ENCODE measurements around the gene PHF21B.

PHF21B gene

GRCh38 chr22:44951510-44951816, 58.3 kb downstream of the PHF21B start:
- DNase-seq (ENCODE audit: low spot score in 2 of 2) (no peak), ATAC-seq (ENCODE audit: low read depth) (no peak)
- Mint-ChIP-seq H3K9me3 (peaks cover 6% of the 10 kb centered on the region), H3K27me3 (peaks cover 6% of the 10 kb centered on the region), H3K36me3 (no peaks in the 10 kb centered on the region), H3K4me1 (no peaks in the 10 kb centered on the region), H3K4me3 (no peak overlapping the region), H3K27ac (no peak overlapping the region)

DNA sequence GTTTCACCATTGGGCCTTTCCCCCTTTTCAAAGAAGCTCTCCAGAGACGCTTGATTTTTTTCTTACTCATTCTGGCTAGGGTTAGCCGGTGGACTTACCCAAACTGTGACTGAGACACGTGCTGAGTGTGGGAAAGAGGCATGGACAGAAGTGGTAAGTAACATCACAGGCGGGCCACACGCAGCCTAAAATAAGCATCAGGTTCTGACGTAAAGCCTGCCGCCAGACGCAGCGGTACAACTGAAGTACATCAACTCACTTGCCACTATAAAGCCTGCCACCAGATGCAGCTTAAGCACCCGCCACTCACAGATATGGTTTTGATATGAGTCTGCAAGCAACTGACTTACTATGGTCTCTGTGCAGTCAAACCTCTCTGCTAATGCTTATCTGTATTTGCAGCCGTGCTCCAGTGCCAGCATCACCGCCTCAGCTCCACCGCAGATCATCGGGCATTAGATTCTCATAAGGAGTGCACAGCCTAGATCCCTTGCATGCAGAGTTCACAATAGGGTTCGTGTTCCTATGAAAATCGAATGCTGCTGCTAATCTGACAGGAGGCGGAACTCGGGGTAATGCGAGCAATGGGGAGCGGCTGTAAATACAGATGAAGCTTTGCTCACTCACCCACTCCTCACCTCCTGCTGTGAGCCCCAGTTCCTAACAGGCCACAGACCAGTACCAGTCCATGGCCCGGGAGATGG, 58.8 kb downstream of the PHF21B start:
- Mint-ChIP-seq H3K27ac (no peak overlapping the region), H3K4me3 (no peak overlapping the region), H3K36me3 (no peaks in the 10 kb centered on the region), H3K4me1 (no peaks in the 10 kb centered on the region), H3K9me3 (peaks cover 6% of the 10 kb centered on the region), H3K27me3 (peaks cover 9% of the 10 kb centered on the region)
- no peak for ATAC-seq (ENCODE audit: low read depth)
- DNase-seq (ENCODE audit: low spot score in 2 of 2), result no peak

- no peak for DNase-seq (ENCODE audit: low spot score in 2 of 2)
Measured at GRCh38 chr22:44947846-44948245, 62.0 kb downstream of the PHF21B start.

DNA sequence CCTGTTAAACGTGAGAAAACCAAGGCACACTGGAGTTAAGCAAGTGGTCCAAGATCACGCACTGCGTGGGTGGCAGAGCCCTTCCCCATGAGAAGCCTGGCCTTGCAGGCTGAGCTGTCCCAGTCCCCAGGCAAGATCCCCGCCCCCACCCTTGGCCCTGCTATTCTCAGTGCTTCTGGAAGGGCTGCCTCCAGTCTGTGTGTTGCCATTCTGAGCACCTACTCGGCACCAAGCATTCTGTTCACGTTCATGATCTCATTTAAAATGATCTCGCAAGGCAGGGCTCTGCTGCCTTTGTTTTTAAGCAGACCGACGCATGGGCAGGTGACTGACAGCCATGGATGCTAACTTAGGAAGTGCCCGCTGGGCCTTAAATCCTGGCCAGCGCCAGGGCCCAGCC, 62.8 kb downstream of the PHF21B start:
- Mint-ChIP-seq H3K36me3 (no peaks in the 10 kb centered on the region), H3K4me1 (no peaks in the 10 kb centered on the region), H3K27ac (no peak overlapping the region), H3K4me3 (no peak overlapping the region), H3K27me3 (peaks cover 6% of the 10 kb centered on the region), H3K9me3 (peaks cover 6% of the 10 kb centered on the region)
- ATAC-seq (ENCODE audit: low read depth), result no peak
- no peak for DNase-seq (ENCODE audit: low spot score in 2 of 2)

More at GRCh38 chr22:44947846-44948245, 62.0 kb downstream of the PHF21B start:
- no peaks in the 10 kb centered on the region for H3K36me3 Mint-ChIP-seq
- H3K4me1 Mint-ChIP-seq, result no peaks in the 10 kb centered on the region
- H3K27ac Mint-ChIP-seq, result no peak overlapping the region
- H3K27me3 Mint-ChIP-seq, result peaks cover 5% of the 10 kb centered on the region
- ATAC-seq (ENCODE audit: low read depth), result no peak
- H3K4me3 Mint-ChIP-seq, result no peak overlapping the region
- peaks cover 6% of the 10 kb centered on the region for H3K9me3 Mint-ChIP-seq

GRCh38 chr22:44944883-44945601, 64.8 kb downstream of the PHF21B start:
- H3K36me3 Mint-ChIP-seq, result no peaks in the 10 kb centered on the region

GRCh38 chr22:44943701-44944324, 66.0 kb downstream of the PHF21B start:
- no peaks in the 10 kb centered on the region for H3K9me3 Mint-ChIP-seq
- DNase-seq (ENCODE audit: low spot score in 2 of 2) (no peak), ATAC-seq (ENCODE audit: low read depth) (no peak)
- H3K36me3 Mint-ChIP-seq, result no peaks in the 10 kb centered on the region
- peaks cover 6% of the 10 kb centered on the region for H3K27me3 Mint-ChIP-seq
- no peak overlapping the region for H3K27ac Mint-ChIP-seq
- H3K4me1 Mint-ChIP-seq, result no peaks in the 10 kb centered on the region
- no peak overlapping the region for H3K4me3 Mint-ChIP-seq

More at GRCh38 chr22:44944883-44945601, 64.8 kb downstream of the PHF21B start:
- Mint-ChIP-seq H3K4me1 (no peaks in the 10 kb centered on the region), H3K27me3 (peaks cover 6% of the 10 kb centered on the region), H3K27ac (no peak overlapping the region), H3K4me3 (no peak overlapping the region), H3K9me3 (no peaks in the 10 kb centered on the region)
- ATAC-seq (ENCODE audit: low read depth) (no peak), DNase-seq (ENCODE audit: low spot score in 2 of 2) (no peak)

GRCh38 chr22:44942979-44943700, 66.7 kb downstream of the PHF21B start:
- H3K27ac Mint-ChIP-seq, result no peak overlapping the region
- no peak overlapping the region for H3K4me3 Mint-ChIP-seq
- ATAC-seq (ENCODE audit: low read depth) (no peak), DNase-seq (ENCODE audit: low spot score in 2 of 2) (no peak)
- H3K36me3 Mint-ChIP-seq, result no peaks in the 10 kb centered on the region
- no peaks in the 10 kb centered on the region for H3K9me3 Mint-ChIP-seq
- peaks cover 6% of the 10 kb centered on the region for H3K27me3 Mint-ChIP-seq
- H3K4me1 Mint-ChIP-seq, result no peaks in the 10 kb centered on the region

DNA sequence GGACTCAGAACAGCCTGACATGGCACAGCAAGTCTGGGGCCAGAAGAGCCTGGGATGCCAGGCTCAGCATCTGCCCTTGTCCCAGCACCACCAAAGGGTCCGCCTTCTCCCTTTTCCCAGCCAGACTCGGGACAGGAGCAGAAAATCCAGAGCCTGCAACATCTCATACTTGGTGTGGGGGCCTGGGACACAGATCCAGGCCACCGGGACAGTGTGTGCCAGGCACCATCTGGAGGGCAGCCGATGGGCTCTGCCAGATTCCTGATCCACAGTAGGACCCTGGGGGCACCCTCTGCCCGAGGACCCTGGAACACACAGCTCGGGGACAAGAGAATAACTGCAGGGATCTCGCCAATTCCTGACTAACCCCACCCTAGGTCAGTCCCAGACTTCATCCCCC, 67.7 kb downstream of the PHF21B start:
- Mint-ChIP-seq H3K27me3 (peaks cover 7% of the 10 kb centered on the region), H3K4me3 (no peak overlapping the region), H3K27ac (no peak overlapping the region), H3K36me3 (no peaks in the 10 kb centered on the region), H3K9me3 (no peaks in the 10 kb centered on the region), H3K4me1 (no peaks in the 10 kb centered on the region)
- ATAC-seq (ENCODE audit: low read depth), result no peak
- DNase-seq (ENCODE audit: low spot score in 2 of 2), result no peak

DNA sequence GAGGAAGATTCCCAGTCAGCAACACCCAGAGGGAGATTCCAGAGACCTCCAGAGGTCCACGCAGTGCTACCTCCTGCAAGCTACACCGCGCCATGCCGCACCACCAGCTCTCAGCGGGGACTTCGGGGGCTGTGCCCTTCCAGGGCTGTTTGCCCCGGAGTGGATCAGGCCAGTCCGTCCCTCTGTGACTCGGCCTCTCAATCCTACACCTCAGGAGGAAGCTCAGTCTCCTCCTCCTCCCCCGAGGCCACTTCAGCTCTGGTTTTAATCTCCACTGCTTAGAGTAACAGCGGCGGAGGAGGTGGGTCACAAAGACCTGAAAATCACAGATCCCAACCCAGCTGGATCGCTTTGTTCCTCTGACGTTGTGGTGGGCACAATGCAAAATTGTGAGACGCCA, 68.6 kb downstream of the PHF21B start:
- Mint-ChIP-seq H3K27me3 (peaks cover 4% of the 10 kb centered on the region), H3K9me3 (no peaks in the 10 kb centered on the region)
- ATAC-seq (ENCODE audit: low read depth), result no peak

GRCh38 chr22:44940130-44940529, 69.7 kb downstream of the PHF21B start:
- Mint-ChIP-seq H3K9me3 (no peaks in the 10 kb centered on the region), H3K27ac (no peak overlapping the region), H3K36me3 (no peaks in the 10 kb centered on the region), H3K4me1 (no peaks in the 10 kb centered on the region), H3K4me3 (no peak overlapping the region), H3K27me3 (peaks cover 3% of the 10 kb centered on the region)
- no peak for DNase-seq (ENCODE audit: low spot score in 2 of 2)
- ATAC-seq (ENCODE audit: low read depth), result no peak

More for the DNA sequence above, 68.6 kb downstream of the PHF21B start:
- Mint-ChIP-seq H3K36me3 (no peaks in the 10 kb centered on the region), H3K4me1 (no peaks in the 10 kb centered on the region), H3K4me3 (no peak overlapping the region), H3K27ac (no peak overlapping the region)
- DNase-seq (ENCODE audit: low spot score in 2 of 2), result no peak

GRCh38 chr22:44939451-44939850, 70.4 kb downstream of the PHF21B start:
- Mint-ChIP-seq H3K36me3 (no peaks in the 10 kb centered on the region), H3K4me3 (no peak overlapping the region), H3K27me3 (peaks cover 3% of the 10 kb centered on the region), H3K4me1 (no peaks in the 10 kb centered on the region), H3K27ac (no peak overlapping the region), H3K9me3 (no peaks in the 10 kb centered on the region)
- no peak for ATAC-seq (ENCODE audit: low read depth)
- no peak for DNase-seq (ENCODE audit: low spot score in 2 of 2)

- Mint-ChIP-seq H3K27me3 (peaks cover 6% of the 10 kb centered on the region), H3K9me3 (no peaks in the 10 kb centered on the region), H3K4me1 (no peaks in the 10 kb centered on the region), H3K4me3 (no peak overlapping the region), H3K27ac (no peak overlapping the region), H3K36me3 (no peaks in the 10 kb centered on the region)
- ATAC-seq (ENCODE audit: low read depth) (no peak), DNase-seq (ENCODE audit: low spot score in 2 of 2) (no peak)
Measured at GRCh38 chr22:44938886-44939285, 70.9 kb downstream of the PHF21B start.

GRCh38 chr22:44937216-44937615, 72.6 kb downstream of the PHF21B start:
- ATAC-seq (ENCODE audit: low read depth) (no peak), DNase-seq (ENCODE audit: low spot score in 2 of 2) (no peak)
- Mint-ChIP-seq H3K27ac (no peak overlapping the region), H3K27me3 (peaks cover 8% of the 10 kb centered on the region), H3K4me3 (no peak overlapping the region), H3K36me3 (no peaks in the 10 kb centered on the region), H3K9me3 (no peaks in the 10 kb centered on the region), H3K4me1 (no peaks in the 10 kb centered on the region)

DNA sequence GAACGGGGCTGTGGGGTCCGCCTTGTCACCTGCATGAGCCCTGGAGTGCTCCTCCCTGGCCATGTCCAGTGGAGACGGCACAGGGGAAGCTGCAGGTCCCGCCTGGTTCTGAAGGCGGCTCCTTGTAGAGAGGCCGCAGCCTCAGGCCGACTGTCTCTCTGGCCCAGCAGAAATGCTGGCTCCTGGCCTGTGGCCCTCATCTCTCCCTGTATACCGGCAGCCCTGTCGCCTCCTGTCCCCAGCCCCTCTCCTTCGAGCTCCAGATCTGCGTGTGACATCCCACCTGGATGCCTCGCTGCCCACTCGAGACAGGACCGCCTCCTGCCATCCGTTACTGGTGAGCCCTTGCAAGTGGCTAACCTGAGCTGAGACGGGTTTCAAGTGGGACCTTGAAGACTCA, 73.6 kb downstream of the PHF21B start:
- no peak for ATAC-seq (ENCODE audit: low read depth)
- no peak overlapping the region for H3K27ac Mint-ChIP-seq
- no peaks in the 10 kb centered on the region for H3K4me1 Mint-ChIP-seq
- H3K9me3 Mint-ChIP-seq, result no peaks in the 10 kb centered on the region
- H3K4me3 Mint-ChIP-seq, result no peak overlapping the region
- DNase-seq (ENCODE audit: low spot score in 2 of 2), result no peak
- peaks cover 8% of the 10 kb centered on the region for H3K27me3 Mint-ChIP-seq
- H3K36me3 Mint-ChIP-seq, result no peaks in the 10 kb centered on the region
